OCI-LY1 (cell line): Measurements from ENCODE around the gene FGF22.

Source experiments
- H2AFZ ChIP-seq: fragments of 200-600 bp; sonication (generic), shearing (Covaris generic); 2 replicates; pipeline ENCODE4 v1.6.0; 2014; ENCODE audit warnings: antibody characterized with exemption, mild to moderate bottlenecking, low read length
- H3F3A ChIP-seq: fragments of 200-600 bp; sonication (generic), shearing (Covaris generic); 2 replicates; pipeline ENCODE4 v1.6.0; 2014; ENCODE audit warnings: mild to moderate bottlenecking, antibody characterized with exemption, low read length, moderate library complexity; ENCODE audit not compliant: insufficient read depth
- H3K27ac ChIP-seq: fragments of 200-600 bp; sonication (generic); 2 replicates; pipeline ENCODE4 v1.5.1; 2014; ENCODE audit warnings: low read length, mixed run types, mild to moderate bottlenecking, low read depth; ENCODE audit not compliant: poor library complexity, severe bottlenecking
- H3K27me3 ChIP-seq: fragments of 200-600 bp; sonication (generic); 2 replicates; pipeline ENCODE4 v1.6.0; 2014; ENCODE audit warnings: antibody characterized with exemption, mild to moderate bottlenecking, low read length, moderate library complexity; ENCODE audit not compliant: insufficient read depth
- H3K36me3 ChIP-seq: fragments of 200-600 bp; sonication (generic); 2 replicates; pipeline ENCODE4 v1.6.1; 2014; ENCODE audit warnings: mild to moderate bottlenecking, antibody characterized with exemption, low read length, moderate library complexity, mixed read lengths; ENCODE audit not compliant: insufficient read depth
- H3K4me1 ChIP-seq: fragments of 200-600 bp; sonication (generic); 2 replicates; pipeline ENCODE4 v1.5.1; 2014; ENCODE audit warnings: mild to moderate bottlenecking, low read length, moderate library complexity; ENCODE audit not compliant: insufficient read depth, severe bottlenecking
- H3K4me2 ChIP-seq: fragments of 200-600 bp; sonication (generic), shearing (Covaris generic); 2 replicates; pipeline ENCODE4 v1.6.1; 2014; ENCODE audit warnings: low read length
- H3K4me3 ChIP-seq: fragments of 200-600 bp; sonication (generic); 2 replicates; pipeline ENCODE4 v1.5.1; 2014; ENCODE audit warnings: low read length, low read depth, mild to moderate bottlenecking, mixed read lengths; ENCODE audit not compliant: poor library complexity, severe bottlenecking
- H3K79me2 ChIP-seq: fragments of 200-600 bp; shearing (Covaris generic); 2 replicates; pipeline ENCODE4 v1.6.1; 2016; ENCODE audit warnings: mixed run types, low read length, mixed read lengths; ENCODE audit not compliant: insufficient read depth
- H3K9ac ChIP-seq: fragments of 200-600 bp; sonication (generic), shearing (Covaris generic); 2 replicates; pipeline ENCODE4 v1.6.1; 2014; ENCODE audit warnings: mild to moderate bottlenecking, low read length, mixed read lengths
- H3K9me2 ChIP-seq: fragments of 200-600 bp; sonication (generic), shearing (Covaris generic); 2 replicates; pipeline ENCODE4 v1.6.1; 2014; ENCODE audit warnings: low read depth, mild to moderate bottlenecking, low read length, mixed read lengths
- H3K9me3 ChIP-seq: fragments of 200-600 bp; shearing (Covaris generic); 2 replicates; pipeline ENCODE4 v1.6.1; 2014; ENCODE audit warnings: low read length, mixed read lengths
- H4K20me1 ChIP-seq: fragments of 200-600 bp; sonication (generic), shearing (Covaris generic); 2 replicates; pipeline ENCODE4 v1.6.0; 2016; ENCODE audit warnings: mild to moderate bottlenecking, low read length; ENCODE audit not compliant: insufficient read depth
- CTCF ChIP-seq: fragments of 200-600 bp; sonication (generic), shearing (Covaris generic); IDR thresholded peaks from 2 replicates; pipeline ENCODE4 v1.5.1; 2017; ENCODE audit warnings: mild to moderate bottlenecking, antibody characterized with exemption, low read length, moderate library complexity, mixed read lengths
- EZH2 ChIP-seq: fragments of 200-600 bp; sonication (generic), shearing (Covaris generic); IDR thresholded peaks from 2 replicates; pipeline ENCODE4 v1.8.0; 2017; ENCODE audit warnings: borderline replicate concordance, mixed run types, mild to moderate bottlenecking, antibody characterized with exemption, low read length, moderate library complexity, mixed read lengths

Gene FGF22

GRCh38 chr19:608155-609003 is 31.3 kb upstream of the FGF22 start:
- Histone ChIP-seq H2AFZ (no peak overlapping the region), H3K27me3 (no peaks in the 10 kb centered on the region), H3K4me3 (no peak overlapping the region), H3K27ac (peak overlapping the region; percentile 89), H3K9me3 (no peaks in the 10 kb centered on the region), H4K20me1 (no peaks in the 10 kb centered on the region), H3K36me3 (peaks cover 5% of the 10 kb centered on the region; the same call in 1 of the 2 replicates), H3K9ac (no peak overlapping the region; the same call in 1 of the 2 replicates), H3K79me2 (no peaks in the 10 kb centered on the region), H3F3A (no peaks in the 10 kb centered on the region), H3K9me2 (no peaks in the 10 kb centered on the region), H3K4me1 (peaks cover 33% of the 10 kb centered on the region), H3K4me2 (no peak overlapping the region)
- TF ChIP-seq CTCF: no peak

- H2AFZ ChIP-seq: no peak overlapping the region
- no peaks in the 10 kb centered on the region for H3K9me3 ChIP-seq
- no peaks in the 10 kb centered on the region for H4K20me1 ChIP-seq
- H3K4me1 ChIP-seq: peaks cover 33% of the 10 kb centered on the region
- no peaks in the 10 kb centered on the region for H3K79me2 ChIP-seq
- no peaks in the 10 kb centered on the region for H3K9me2 ChIP-seq
- no peaks in the 10 kb centered on the region for H3K27me3 ChIP-seq
- H3K4me2 ChIP-seq: no peak overlapping the region
- peaks cover 5% of the 10 kb centered on the region; the same call in 1 of the 2 replicates for H3K36me3 ChIP-seq
- H3K4me3 ChIP-seq: no peak overlapping the region
- TF ChIP-seq CTCF (no peak), EZH2 (no peak)
- no peaks in the 10 kb centered on the region for H3F3A ChIP-seq
- H3K9ac ChIP-seq: no peak overlapping the region; the same call in 1 of the 2 replicates
- peak overlapping the region; percentile 89 for H3K27ac ChIP-seq
Measured at GRCh38 chr19:609004-609346, 30.7 kb upstream of the FGF22 start.

- H3K9me2 ChIP-seq: no peaks in the 10 kb centered on the region
- peak overlapping the region; percentile 73 for H3K4me2 ChIP-seq
- H3K9ac ChIP-seq: peak overlapping the region; percentile 66
- H3K79me2 ChIP-seq: no peaks in the 10 kb centered on the region
- H3K9me3 ChIP-seq: no peaks in the 10 kb centered on the region
- peaks cover 14% of the 10 kb centered on the region; the same call in 1 of the 2 replicates for H3K36me3 ChIP-seq
- peaks cover 33% of the 10 kb centered on the region for H3K4me1 ChIP-seq
- TF ChIP-seq CTCF (no peak), EZH2 (no peak)
- no peaks in the 10 kb centered on the region for H3K27me3 ChIP-seq
- H4K20me1 ChIP-seq: no peaks in the 10 kb centered on the region
- H3K27ac ChIP-seq: peak overlapping the region; percentile 89
- H2AFZ ChIP-seq: no peak overlapping the region
- H3F3A ChIP-seq: no peaks in the 10 kb centered on the region
- H3K4me3 ChIP-seq: peak overlapping the region; percentile 52
Measured at GRCh38 chr19:610071-610800, 29.4 kb upstream of the FGF22 start.
